ENCODE results near the gene PM20D2. TPM values are rescaled to one million over a fixed set of nuclear protein-coding genes. Genes with fewer than 3 reads are reported as not detected.

PM20D2 gene
- total and polyA plus RNA-seq, 2 experiments from 2014 or later: 2.1 to 6.8 TPM

- in situ Hi-C loops (cut with MboI): no loop called here
- no peak for DNase-seq
- H3K36me3 ChIP-seq (ENCODE audit: low read depth): no peaks in the 10 kb centered on the region
Observed at GRCh38 chr6:89111933-89112332, 33.9 kb upstream of the PM20D2 start.

GRCh38 chr6:89116702-89117101, 29.2 kb upstream of the PM20D2 start:
- peak overlapping the region; percentile 92 for H2AFZ ChIP-seq
- in situ Hi-C loops (cut with MboI): no loop called here

More at GRCh38 chr6:89111933-89112332, 33.9 kb upstream of the PM20D2 start:
- no peak overlapping the region for H2AFZ ChIP-seq
- no peak overlapping the region for H3K27ac ChIP-seq
- H3K4me3 ChIP-seq: no peak overlapping the region
- no peaks in the 10 kb centered on the region; the same call in 1 of the 2 replicates for H4K20me1 ChIP-seq (ENCODE audit: insufficient read depth)
- H3K9me3 ChIP-seq (ENCODE audit: low read depth): no peaks in the 10 kb centered on the region
- H3K9ac ChIP-seq: no peak overlapping the region
- no peaks in the 10 kb centered on the region for H3K79me2 ChIP-seq (ENCODE audit: insufficient read depth)
- H3K4me1 ChIP-seq (ENCODE audit: insufficient read depth): no peaks in the 10 kb centered on the region
- H3K9me2 ChIP-seq (ENCODE audit: insufficient read depth): no peaks in the 10 kb centered on the region
- no peaks in the 10 kb centered on the region for H3F3A ChIP-seq (ENCODE audit: insufficient read depth)
- H3K4me2 ChIP-seq (ENCODE audit: unreplicated experiment): no peak overlapping the region
- WGBS, 2 experiments (ENCODE audit: low coverage in 1 of 2, low lambda C conversion rate in 2 of 2, missing lambda C conversion rate in 2 of 2): 89% methylated on average over 9 of the region's 9 CpGs
- no peaks in the 10 kb centered on the region for H3K27me3 ChIP-seq (replicated peaks; ENCODE audit: insufficient read depth)
- no peak for TF ChIP-seq EZH2phosphoT487 (IDR thresholded peaks at IDR 0.05; ENCODE audit: insufficient read depth, low read depth)
- TF ChIP-seq EZH2 (IDR thresholded peaks at IDR 0.05; ENCODE audit: insufficient read depth, poor library complexity, severe bottlenecking): no peak

DNA sequence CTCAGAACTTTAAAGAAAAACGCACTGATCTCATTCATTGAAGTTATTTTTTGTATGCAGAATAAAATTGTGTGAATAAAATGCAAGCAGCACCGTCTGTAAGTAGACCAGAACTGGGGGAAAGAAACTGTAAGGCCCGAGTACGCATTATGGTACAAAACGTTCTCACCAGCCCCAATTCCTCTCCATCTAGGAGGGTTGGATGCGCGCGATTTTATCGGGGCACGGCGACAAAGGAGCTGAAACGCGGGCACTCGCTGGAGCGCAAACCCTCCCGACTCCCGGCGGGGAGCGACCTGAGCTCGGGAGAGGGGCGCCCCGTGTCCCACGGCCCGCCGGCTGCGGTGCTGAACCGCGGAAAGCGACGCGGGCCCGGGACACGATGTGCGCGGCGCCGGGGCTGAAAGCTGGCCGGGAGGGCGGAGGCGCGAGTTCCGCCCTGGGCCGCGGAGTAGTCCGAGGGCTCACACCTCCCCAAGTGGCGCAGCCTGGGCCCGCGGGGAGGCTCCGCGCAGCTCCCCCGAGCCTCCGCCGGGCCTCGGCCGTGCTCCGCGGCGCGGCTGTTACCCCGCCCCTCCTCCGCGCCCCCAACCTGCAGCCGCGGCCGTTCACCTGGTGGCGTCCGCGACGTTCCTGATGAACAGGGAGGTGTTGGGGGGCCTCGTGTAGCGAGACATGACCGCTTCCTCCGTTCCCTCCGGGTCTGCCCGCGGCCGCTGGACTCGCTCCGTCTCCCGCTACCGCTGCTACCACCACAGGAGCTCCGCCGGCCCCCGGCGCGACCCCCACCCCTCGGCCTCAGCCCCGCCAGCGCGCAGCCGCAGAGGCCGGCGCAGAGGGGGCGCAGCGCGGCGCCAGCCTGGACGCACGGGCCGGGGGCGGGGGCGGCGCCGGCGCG, 28.4 kb upstream of the PM20D2 start, which contains the start of gene SRSF12:
TSS of gene SRSF12 (minus strand) at position 861 of the 898 bp plus-strand sequence. CDS start at position 677, 184 bp downstream.
- WGBS, 2 experiments (ENCODE audit: low coverage in 1 of 2, low lambda C conversion rate in 2 of 2, missing lambda C conversion rate in 2 of 2): 1% methylated on average over 26 to 36 of the region's 106 CpGs
- TF ChIP-seq EZH2phosphoT487 (IDR thresholded peaks at IDR 0.05; ENCODE audit: insufficient read depth, low read depth): no peak
- TF ChIP-seq EZH2 (IDR thresholded peaks at IDR 0.05; ENCODE audit: insufficient read depth, poor library complexity, severe bottlenecking): no peak
- no peaks in the 10 kb centered on the region for H3K36me3 ChIP-seq (ENCODE audit: low read depth)
- no peaks in the 10 kb centered on the region for H3K79me2 ChIP-seq (ENCODE audit: insufficient read depth)
- H4K20me1 ChIP-seq (ENCODE audit: insufficient read depth): no peaks in the 10 kb centered on the region; the same call in 1 of the 2 replicates
- H3K9me3 ChIP-seq (ENCODE audit: low read depth): no peaks in the 10 kb centered on the region
- H3K4me1 ChIP-seq (ENCODE audit: insufficient read depth): no peaks in the 10 kb centered on the region
- DNase-seq: peak; percentile 69
- 0 out of 2 replicates have a peak, but pooled peaks cover 6% of the 10 kb centered on the region for H3F3A ChIP-seq (ENCODE audit: insufficient read depth)
- H3K9me2 ChIP-seq (ENCODE audit: insufficient read depth): no peaks in the 10 kb centered on the region
- in situ Hi-C loops (cut with MboI): no loop called here
- H3K27me3 ChIP-seq (replicated peaks; ENCODE audit: insufficient read depth): no peaks in the 10 kb centered on the region
- peak within 1 kb of the TSS; percentile 70 for H3K9ac ChIP-seq
- H3K4me2 ChIP-seq (ENCODE audit: unreplicated experiment): peak within 1 kb of the TSS; percentile 85
- H3K4me3 ChIP-seq: peak within 1 kb of the TSS; percentile 86
- peak within 1 kb of the TSS; percentile 92 for H2AFZ ChIP-seq
- H3K27ac ChIP-seq: no peak within 1 kb of the TSS

More at GRCh38 chr6:89116702-89117101, 29.2 kb upstream of the PM20D2 start:
- 70 to 77% methylated on average over 6 of the region's 6 CpGs for WGBS, 2 experiments (ENCODE audit: low coverage in 1 of 2, low lambda C conversion rate in 2 of 2, missing lambda C conversion rate in 2 of 2)
- DNase-seq: no peak
- Histone ChIP-seq H3K9ac (no peak overlapping the region; the same call in 1 of the 2 replicates), H4K20me1 (ENCODE audit: insufficient read depth) (no peaks in the 10 kb centered on the region; the same call in 1 of the 2 replicates), H3K4me1 (ENCODE audit: insufficient read depth) (no peaks in the 10 kb centered on the region), H3K36me3 (ENCODE audit: low read depth) (no peaks in the 10 kb centered on the region), H3K79me2 (ENCODE audit: insufficient read depth) (no peaks in the 10 kb centered on the region), H3K27ac (no peak overlapping the region), H3F3A (ENCODE audit: insufficient read depth) (0 out of 2 replicates have a peak, but pooled peaks cover 6% of the 10 kb centered on the region), H3K9me3 (ENCODE audit: low read depth) (no peaks in the 10 kb centered on the region), H3K4me2 (ENCODE audit: unreplicated experiment) (peak overlapping the region; percentile 85), H3K9me2 (ENCODE audit: insufficient read depth) (no peaks in the 10 kb centered on the region), H3K4me3 (peak overlapping the region; percentile 86), H3K27me3 (replicated peaks; ENCODE audit: insufficient read depth) (no peaks in the 10 kb centered on the region)
- TF ChIP-seq EZH2 (IDR thresholded peaks at IDR 0.05; ENCODE audit: insufficient read depth, poor library complexity, severe bottlenecking): no peak
- no peak for TF ChIP-seq EZH2phosphoT487 (IDR thresholded peaks at IDR 0.05; ENCODE audit: insufficient read depth, low read depth)

DNA sequence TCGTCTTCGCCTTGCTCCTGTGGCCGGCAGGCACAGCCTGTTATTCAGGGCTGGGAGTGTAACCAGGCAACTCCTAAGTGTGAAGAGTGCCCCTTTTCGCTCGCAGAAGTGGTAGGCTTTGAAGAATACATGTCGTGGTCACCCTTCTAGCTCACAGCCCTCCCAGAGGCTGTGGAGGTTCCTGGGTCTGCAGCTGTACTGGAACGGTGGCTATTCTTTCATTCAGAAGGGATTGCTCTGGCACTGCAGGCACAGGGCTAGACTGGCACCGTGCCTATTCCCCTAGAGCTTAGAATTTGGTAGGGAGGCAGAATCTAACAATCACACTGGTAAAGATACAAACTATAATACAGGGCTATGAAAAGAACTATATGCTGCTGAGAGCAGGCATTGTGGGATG, 26.9 kb upstream of the PM20D2 start:
- H3K79me2 ChIP-seq (ENCODE audit: insufficient read depth): no peaks in the 10 kb centered on the region
- in situ Hi-C loops (cut with MboI): no loop called here
- 82% methylated on average over 8 of the region's 8 CpGs for WGBS, 2 experiments (ENCODE audit: low coverage in 1 of 2, low lambda C conversion rate in 2 of 2, missing lambda C conversion rate in 2 of 2)

More for the DNA sequence above, 26.9 kb upstream of the PM20D2 start:
- no peak overlapping the region for H3K4me3 ChIP-seq
- no peaks in the 10 kb centered on the region for H3K36me3 ChIP-seq (ENCODE audit: low read depth)
- no peaks in the 10 kb centered on the region for H3K9me2 ChIP-seq (ENCODE audit: insufficient read depth)
- H3K27ac ChIP-seq: no peak overlapping the region
- no peak overlapping the region for H3K9ac ChIP-seq
- TF ChIP-seq EZH2 (IDR thresholded peaks at IDR 0.05; ENCODE audit: insufficient read depth, poor library complexity, severe bottlenecking) (no peak), EZH2phosphoT487 (IDR thresholded peaks at IDR 0.05; ENCODE audit: insufficient read depth, low read depth) (no peak)
- no peaks in the 10 kb centered on the region for H3K27me3 ChIP-seq (replicated peaks; ENCODE audit: insufficient read depth)
- peak; percentile 12 for DNase-seq
- no peak overlapping the region for H2AFZ ChIP-seq
- no peak overlapping the region for H3K4me2 ChIP-seq (ENCODE audit: unreplicated experiment)
- no peaks in the 10 kb centered on the region for H3K9me3 ChIP-seq (ENCODE audit: low read depth)
- H3K4me1 ChIP-seq (ENCODE audit: insufficient read depth): no peaks in the 10 kb centered on the region
- H3F3A ChIP-seq (ENCODE audit: insufficient read depth): 0 out of 2 replicates have a peak, but pooled peaks cover 6% of the 10 kb centered on the region
- H4K20me1 ChIP-seq (ENCODE audit: insufficient read depth): no peaks in the 10 kb centered on the region

Measured in GM23248 (cell line).